ENCODE results near the gene ADM2. TPM values are rescaled to one million over a fixed set of nuclear protein-coding genes. Genes with fewer than 3 reads are reported as not detected.

ADM2 gene
- total RNA-seq, 3 donors from 2014 or later (not counting 1 experiment from before 2014, with no cell fraction given): 0.26 to 2.5 (median 1.5) TPM

DNA sequence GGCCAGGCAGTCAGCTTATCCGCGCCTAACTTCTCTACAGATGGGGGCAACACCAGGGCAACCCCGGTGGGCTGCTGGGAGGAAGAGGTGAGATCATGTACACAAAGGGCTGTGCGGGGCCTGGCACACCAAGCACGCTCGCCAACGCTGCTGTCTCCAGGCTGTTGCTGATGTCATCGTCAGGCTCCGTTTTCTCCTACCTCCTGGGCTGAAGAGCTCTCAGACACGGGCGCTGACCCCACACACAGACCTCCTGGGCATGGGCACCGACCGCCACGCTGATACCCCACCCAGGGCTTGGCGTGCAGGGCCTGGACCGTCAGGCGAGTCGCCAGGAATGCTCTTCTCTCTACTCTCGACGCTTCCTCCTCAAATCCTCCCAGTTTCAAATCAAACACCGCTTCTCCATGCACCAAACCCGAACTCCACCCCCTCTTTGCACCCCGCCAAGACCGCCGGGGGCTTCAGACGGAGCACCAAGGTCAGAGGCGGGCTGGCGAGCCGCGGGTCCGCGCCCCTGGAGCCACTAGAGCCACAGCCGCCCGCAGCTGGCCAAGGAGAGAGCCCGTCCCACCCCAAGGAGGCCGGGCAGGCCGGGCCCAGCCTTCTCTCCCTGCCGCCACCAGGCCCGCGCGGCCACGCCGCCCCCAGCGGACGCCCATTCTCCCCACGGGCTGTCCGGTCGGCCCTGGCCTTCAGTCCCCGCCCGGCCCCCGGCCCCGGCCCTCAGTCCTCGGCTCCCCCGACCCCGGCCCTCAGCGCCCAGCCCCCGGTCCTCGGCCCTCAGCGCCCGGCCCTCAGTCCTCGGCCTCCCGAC is 7.3 kb upstream of the ADM2 start:
- no peak for ATAC-seq
- peak in 1 of 2 donors; percentile 52 for DNase-seq
- Histone ChIP-seq H3K4me1 (ENCODE audit: control insufficient read depth, insufficient read depth, low read length) (peaks cover 58% of the 10 kb centered on the region), H3K9me3 (ENCODE audit: control insufficient read depth, insufficient read depth, low read length) (no peaks in the 10 kb centered on the region), H3K36me3 (ENCODE audit: control insufficient read depth, insufficient read depth, low read length) (peaks cover 4% of the 10 kb centered on the region), H3K27ac (ENCODE audit: low read length) (peak overlapping the region; percentile 54), H3K27me3 (ENCODE audit: control insufficient read depth, insufficient read depth, low read length) (no peaks in the 10 kb centered on the region), H3K4me3 (ENCODE audit: low read length) (peak overlapping the region; percentile 68)
- H3K36me3 Mint-ChIP-seq: no peaks in the 10 kb centered on the region
- no peak for TF ChIP-seq CTCF (IDR thresholded peaks at IDR 0.05)
- H3K4me1 Mint-ChIP-seq: peaks cover 28 to 57% of the 10 kb centered on the region in 2 donors
- H3K9me3 Mint-ChIP-seq: no peaks in the 10 kb centered on the region
- H3K4me3 Mint-ChIP-seq: peak overlapping the region; percentile 97
- intact Hi-C loops (cut with micrococcal nuclease): loop anchor here (5.0 kb wide), 1 partner anchor 33 kb away; the partner anchor contains the start of genes LMF2 and NCAPH2
- H3K27ac Mint-ChIP-seq: peak overlapping the region; percentile 79
- 8% methylated on average over 62 of the region's 62 CpGs for WGBS (ENCODE audit: insufficient coverage)
- H3K27me3 Mint-ChIP-seq (ENCODE audit: low read depth in 2 of 2): no peaks in the 10 kb centered on the region

GRCh38 chr22:50474710-50475651 is 6.4 kb upstream of the ADM2 start, which contains the start of gene SBF1:
Gene SBF1, minus strand, starts transcription at chr22:50475035. Its CDS starts 195 bp downstream, at chr22:50474840.
- H3K27me3 Mint-ChIP-seq (ENCODE audit: low read depth in 2 of 2): peaks cover 3 to 4% of the 10 kb centered on the region in 2 donors
- peaks cover 28 to 48% of the 10 kb centered on the region in 2 donors for H3K4me1 Mint-ChIP-seq
- H3K4me3 ChIP-seq (ENCODE audit: low read length): peak within 1 kb of the TSS; percentile 68
- no peak for TF ChIP-seq CTCF (IDR thresholded peaks at IDR 0.05)
- peaks cover 49% of the 10 kb centered on the region for H3K4me1 ChIP-seq (ENCODE audit: control insufficient read depth, insufficient read depth, low read length)
- H3K27ac Mint-ChIP-seq: peak within 1 kb of the TSS; percentile 79 to 84
- intact Hi-C loops (cut with micrococcal nuclease): loop anchor here (5.0 kb wide), 1 partner anchor 32 kb away; the partner anchor contains the start of genes LMF2 and NCAPH2
- peak; percentile 84 to 92 (median 84) for ATAC-seq
- DNase-seq: peak; percentile 90 to 95
- H3K27ac ChIP-seq (ENCODE audit: low read length): peak within 1 kb of the TSS; percentile 68
- H3K36me3 ChIP-seq (ENCODE audit: control insufficient read depth, insufficient read depth, low read length): peaks cover 4% of the 10 kb centered on the region
- no peaks in the 10 kb centered on the region for H3K9me3 ChIP-seq (ENCODE audit: control insufficient read depth, insufficient read depth, low read length)
- 3% methylated on average over 97 of the region's 97 CpGs for WGBS (ENCODE audit: insufficient coverage)
- peak within 1 kb of the TSS; percentile 97 for H3K4me3 Mint-ChIP-seq
- H3K27me3 ChIP-seq (ENCODE audit: control insufficient read depth, insufficient read depth, low read length): no peaks in the 10 kb centered on the region
- H3K36me3 Mint-ChIP-seq: no peaks in the 10 kb centered on the region
- H3K9me3 Mint-ChIP-seq: no peaks in the 10 kb centered on the region

- Mint-ChIP-seq H3K27ac (peak overlapping the region; percentile 26 to 84), H3K4me3 (peak overlapping the region; percentile 76), H3K27me3 (ENCODE audit: low read depth in 2 of 2) (peaks cover 6 to 8% of the 10 kb centered on the region in 2 donors), H3K36me3 (no peaks in the 10 kb centered on the region), H3K9me3 (no peaks in the 10 kb centered on the region), H3K4me1 (peaks cover 23 to 42% of the 10 kb centered on the region in 2 donors)
- peaks cover 42% of the 10 kb centered on the region for H3K4me1 ChIP-seq (ENCODE audit: control insufficient read depth, insufficient read depth, low read length)
- no peaks in the 10 kb centered on the region for H3K9me3 ChIP-seq (ENCODE audit: control insufficient read depth, insufficient read depth, low read length)
- DNase-seq: no peak
- intact Hi-C loops (cut with micrococcal nuclease): no loop called here
- no peak for ATAC-seq
- H3K36me3 ChIP-seq (ENCODE audit: control insufficient read depth, insufficient read depth, low read length): peaks cover 4% of the 10 kb centered on the region
- no peak overlapping the region for H3K4me3 ChIP-seq (ENCODE audit: low read length)
- 89% methylated on average over 6 of the region's 6 CpGs for WGBS (ENCODE audit: insufficient coverage)
- H3K27me3 ChIP-seq (ENCODE audit: control insufficient read depth, insufficient read depth, low read length): no peaks in the 10 kb centered on the region
- H3K27ac ChIP-seq (ENCODE audit: low read length): no peak overlapping the region
- TF ChIP-seq CTCF (IDR thresholded peaks at IDR 0.05): no peak
Observed at GRCh38 chr22:50475652-50476002, 5.7 kb upstream of the ADM2 start.
